ENCODE data around the gene NELFA. TPM values are rescaled to one million over a fixed set of nuclear protein-coding genes. Genes with fewer than 3 reads are reported as not detected.

Gene NELFA
- total and polyA plus RNA-seq, 2 donors (not counting 1 experiment from before 2014, with no cell fraction given), result 7.4 to 15.2 TPM

DNA sequence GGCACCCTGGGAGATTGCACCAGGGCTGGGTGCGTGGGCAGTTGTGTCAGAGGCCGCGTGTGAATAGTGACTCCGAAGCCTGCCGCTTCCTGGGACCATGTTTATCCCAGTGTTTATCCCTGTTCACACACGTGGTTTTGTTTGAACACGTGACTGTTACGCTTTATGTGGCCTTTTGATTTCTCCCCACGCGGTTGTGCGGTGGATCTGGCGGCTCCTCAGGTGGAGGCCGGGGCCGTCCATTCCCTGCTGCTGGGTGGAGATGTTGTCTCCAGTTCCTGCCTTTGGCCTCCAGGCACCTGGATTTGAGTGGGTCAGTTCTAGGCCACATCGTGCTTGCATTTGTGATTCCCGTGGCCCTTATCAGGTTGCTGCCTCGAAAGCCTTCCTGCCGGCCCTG, 35.1 kb downstream of the NELFA start:
- Histone ChIP-seq H3K27ac (ENCODE audit: insufficient read depth, low read length) (no peak overlapping the region), H4K20me1 (ENCODE audit: control insufficient read depth, extremely low read depth, insufficient read depth, low read length) (no peaks in the 10 kb centered on the region), H3K4me3 (replicated peaks in 1 of 4; ENCODE audit: control extremely low read depth in 1 of 4, insufficient read depth in 1 of 4, low read depth in 3 of 4, low read length in 4 of 4) (no peak overlapping the region), H3K4me2 (ENCODE audit: extremely low read depth, insufficient read depth, low read length) (no peak overlapping the region), H3K9me3 (ENCODE audit: control insufficient read depth, insufficient read depth, low read depth, low read length) (no peaks in the 10 kb centered on the region), H3K79me2 (ENCODE audit: control insufficient read depth, insufficient read depth, low read length) (no peaks in the 10 kb centered on the region), H3K4me1 (ENCODE audit: control insufficient read depth, extremely low read depth, insufficient read depth, low read length) (no peaks in the 10 kb centered on the region), H3K9ac (ENCODE audit: insufficient read depth, low read length) (no peak overlapping the region), H3K36me3 (ENCODE audit: control insufficient read depth, insufficient read depth, low read length) (peaks cover 39% of the 10 kb centered on the region), H3K27me3 (ENCODE audit: control insufficient read depth, insufficient read depth, low read length) (no peaks in the 10 kb centered on the region), H2AFZ (ENCODE audit: low read length) (no peak overlapping the region)
- no peak for TF ChIP-seq CTCF (conservative IDR thresholded peaks at IDR 0.05 in 1 of 2, IDR thresholded peaks at IDR 0.05 in 1 of 2; ENCODE audit: low read depth in 1 of 2, low read length in 2 of 2)
- TF ChIP-seq EZH2 (IDR thresholded peaks at IDR 0.05; ENCODE audit: low read length, missing control alignments), result no peak
- no peak for DNase-seq (ENCODE audit: low read depth in 2 of 2)

GRCh38 chr4:1973218-1973617, 35.6 kb downstream of the NELFA start:
- no peak overlapping the region for H3K4me2 ChIP-seq (ENCODE audit: extremely low read depth, insufficient read depth, low read length)
- no peaks in the 10 kb centered on the region for H4K20me1 ChIP-seq (ENCODE audit: control insufficient read depth, extremely low read depth, insufficient read depth, low read length)
- H3K9ac ChIP-seq (ENCODE audit: insufficient read depth, low read length), result no peak overlapping the region
- no peak overlapping the region for H3K27ac ChIP-seq (ENCODE audit: insufficient read depth, low read length)
- DNase-seq (ENCODE audit: low read depth in 2 of 2), result no peak
- H3K36me3 ChIP-seq (ENCODE audit: control insufficient read depth, insufficient read depth, low read length), result peaks cover 37% of the 10 kb centered on the region
- H3K4me1 ChIP-seq (ENCODE audit: control insufficient read depth, extremely low read depth, insufficient read depth, low read length), result no peaks in the 10 kb centered on the region
- H3K79me2 ChIP-seq (ENCODE audit: control insufficient read depth, insufficient read depth, low read length), result no peaks in the 10 kb centered on the region
- H2AFZ ChIP-seq (ENCODE audit: low read length), result no peak overlapping the region
- no peak overlapping the region for H3K4me3 ChIP-seq (replicated peaks in 1 of 4; ENCODE audit: control extremely low read depth in 1 of 4, insufficient read depth in 1 of 4, low read depth in 3 of 4, low read length in 4 of 4)
- H3K27me3 ChIP-seq (ENCODE audit: control insufficient read depth, insufficient read depth, low read length), result no peaks in the 10 kb centered on the region
- H3K9me3 ChIP-seq (ENCODE audit: control insufficient read depth, insufficient read depth, low read depth, low read length), result no peaks in the 10 kb centered on the region
- no peak for TF ChIP-seq EZH2 (IDR thresholded peaks at IDR 0.05; ENCODE audit: low read length, missing control alignments)
- no peak for TF ChIP-seq CTCF (conservative IDR thresholded peaks at IDR 0.05 in 1 of 2, IDR thresholded peaks at IDR 0.05 in 1 of 2; ENCODE audit: low read depth in 1 of 2, low read length in 2 of 2)

DNA sequence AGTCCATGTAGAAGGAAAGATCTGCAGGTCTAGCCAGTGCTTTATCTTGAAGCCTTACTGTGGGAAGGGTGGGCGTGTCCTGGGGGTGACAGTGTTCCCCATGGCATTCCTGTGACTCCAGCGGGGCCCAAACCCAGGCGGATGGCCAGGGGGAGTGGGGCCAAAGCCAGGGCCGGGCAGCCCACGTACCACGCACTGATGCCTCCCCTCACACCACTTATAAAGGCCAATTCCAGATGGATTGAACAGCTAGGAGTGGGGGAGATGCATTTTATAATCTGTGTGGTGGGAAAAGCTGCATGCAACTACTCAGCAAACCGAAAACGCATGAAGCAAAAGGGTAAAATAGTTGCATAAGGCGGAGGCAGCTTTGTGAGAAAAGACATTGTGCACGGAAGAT, 36.4 kb downstream of the NELFA start:
- no peak for DNase-seq (ENCODE audit: low read depth in 2 of 2)
- H3K36me3 ChIP-seq (ENCODE audit: control insufficient read depth, insufficient read depth, low read length), result peaks cover 35% of the 10 kb centered on the region

More for the DNA sequence above, 36.4 kb downstream of the NELFA start:
- Histone ChIP-seq H3K9ac (ENCODE audit: insufficient read depth, low read length) (no peak overlapping the region), H3K4me1 (ENCODE audit: control insufficient read depth, extremely low read depth, insufficient read depth, low read length) (no peaks in the 10 kb centered on the region), H3K4me2 (ENCODE audit: extremely low read depth, insufficient read depth, low read length) (no peak overlapping the region), H3K9me3 (ENCODE audit: control insufficient read depth, insufficient read depth, low read depth, low read length) (no peaks in the 10 kb centered on the region), H4K20me1 (ENCODE audit: control insufficient read depth, extremely low read depth, insufficient read depth, low read length) (no peaks in the 10 kb centered on the region), H2AFZ (ENCODE audit: low read length) (no peak overlapping the region), H3K79me2 (ENCODE audit: control insufficient read depth, insufficient read depth, low read length) (no peaks in the 10 kb centered on the region), H3K27ac (ENCODE audit: insufficient read depth, low read length) (no peak overlapping the region), H3K4me3 (replicated peaks in 1 of 4; ENCODE audit: control extremely low read depth in 1 of 4, insufficient read depth in 1 of 4, low read depth in 3 of 4, low read length in 4 of 4) (no peak overlapping the region), H3K27me3 (ENCODE audit: control insufficient read depth, insufficient read depth, low read length) (no peaks in the 10 kb centered on the region)
- no peak for TF ChIP-seq CTCF (conservative IDR thresholded peaks at IDR 0.05 in 1 of 2, IDR thresholded peaks at IDR 0.05 in 1 of 2; ENCODE audit: low read depth in 1 of 2, low read length in 2 of 2)
- TF ChIP-seq EZH2 (IDR thresholded peaks at IDR 0.05; ENCODE audit: low read length, missing control alignments), result no peak

Data from fibroblast of lung (primary cell).